Prostate gland (tissue), 2 donors: ENCODE measurements around the gene IRF4. TPM values are rescaled to one million over a fixed set of nuclear protein-coding genes. Genes with fewer than 3 reads are reported as not detected.

Source experiments
- DNase-seq: peaks from one replicate; pipeline ENCODE4 v3.0.0-alpha.2; 2019; ENCODE audit warnings: low spot score
- H3K27ac ChIP-seq, 2 donors: fragments of 200-600 bp; sonication (generic); 2 replicates each; pipeline ENCODE4 v1.5.1; 2017 to 2019
- H3K27me3 ChIP-seq: fragments of 200-600 bp; sonication (generic); replicated peaks from 2 replicates; pipeline ENCODE4 v1.5.1; 2019; ENCODE audit not compliant: insufficient read depth
- H3K36me3 ChIP-seq, 2 donors: fragments of 200-600 bp; sonication (generic); 1 replicate in 1 of 2; 2 replicates in 1 of 2; pipeline versions ENCODE4 v1.5.1 to v1.8.1; 2017 to 2019
- H3K4me1 ChIP-seq: fragments of 200-600 bp; sonication (generic); replicated peaks from 2 replicates; pipeline ENCODE4 v1.5.1; 2019
- H3K4me3 ChIP-seq, 2 donors: fragments of 200-600 bp; sonication (generic); 2 replicates each; pipeline ENCODE4 v1.5.1; 2017 to 2019
- H3K9me3 ChIP-seq: fragments of 200-600 bp; sonication (generic); 2 replicates; pipeline ENCODE4 v1.5.1; 2017
- CTCF ChIP-seq, 4 experiments: fragments of 200-600 bp in 2 of 4; fragments of 450-650 bp in 2 of 4; sonication (generic) in 2 of 4; IDR thresholded peaks; 1 replicate in 3 of 4; 2 replicates in 1 of 4; pipeline ENCODE4 v1.5.1; 2016 to 2019; ENCODE audit warnings: antibody characterized with exemption in 4 of 4, mild to moderate bottlenecking in 2 of 4, moderate library complexity in 2 of 4
- POLR2A ChIP-seq: fragments of 450-650 bp; IDR thresholded peaks from one replicate; pipeline ENCODE4 v1.6.1; 2016; ENCODE audit warnings: antibody characterized with exemption, mild to moderate bottlenecking
- POLR2AphosphoS5 ChIP-seq: sonication (generic); formaldehyde crosslinking; IDR thresholded peaks from one replicate; pipeline ENCODE4 v1.6.1; 2017; ENCODE audit warnings: antibody characterized with exemption
- WGBS: methylation state at CpG from one replicate; pipeline ENCODE4 v1.1.5; 2018; 5-methylcytosine and 5-hydroxymethylcytosine counted together
- intact Hi-C: fragments of 100-400 bp; cut with DNase I; formaldehyde crosslinking; loops from one replicate; pipeline ENCODE4 v1.14.2; 2022
- total RNA-seq, 2 donors: library from RNA; depleted of rRNA; stranded (reverse); fragments of >200 nt; gene quantifications; one replicate each; pipeline ENCODE4 v1.1.0, GENCODE V29; 2016

Gene IRF4
- total RNA-seq, 2 donors from 2014 or later: 0.77 to 1.6 TPM

- no peak for TF ChIP-seq POLR2A
- TF ChIP-seq CTCF (IDR thresholded peaks at IDR 0.05): no peak
- no peak for TF ChIP-seq POLR2AphosphoS5
- H3K27me3 ChIP-seq: no peaks in the 10 kb centered on the region
- no peak overlapping the region for H3K27ac ChIP-seq
- no peak overlapping the region for H3K4me3 ChIP-seq
- no peaks in the 10 kb centered on the region for H3K4me1 ChIP-seq
- no peaks in the 10 kb centered on the region for H3K36me3 ChIP-seq
- H3K9me3 ChIP-seq: no peaks in the 10 kb centered on the region
- WGBS: 82% methylated on average over 5 of the region's 5 CpGs
- intact Hi-C loops: no loop called here
- no peak for DNase-seq
Observed at GRCh38 chr6:362924-363249, 28.7 kb upstream of the IRF4 start.

GRCh38 chr6:363291-363690, 28.3 kb upstream of the IRF4 start:
- H3K4me3 ChIP-seq: no peak overlapping the region
- H3K27me3 ChIP-seq: no peaks in the 10 kb centered on the region
- no peak overlapping the region for H3K27ac ChIP-seq
- TF ChIP-seq POLR2A (no peak), CTCF (IDR thresholded peaks at IDR 0.05) (no peak), POLR2AphosphoS5 (no peak)
- no peak for DNase-seq
- no peaks in the 10 kb centered on the region for H3K36me3 ChIP-seq
- WGBS: 90% methylated on average over 12 of the region's 12 CpGs
- no peaks in the 10 kb centered on the region for H3K9me3 ChIP-seq
- intact Hi-C loops: no loop called here
- no peaks in the 10 kb centered on the region for H3K4me1 ChIP-seq

- H3K4me1 ChIP-seq: no peaks in the 10 kb centered on the region
- intact Hi-C loops: no loop called here
- 91% methylated on average over 13 of the region's 13 CpGs for WGBS
Observed at GRCh38 chr6:363909-364308, 27.6 kb upstream of the IRF4 start.

GRCh38 chr6:364609-365540, 26.7 kb upstream of the IRF4 start:
- H3K27ac ChIP-seq: no peak overlapping the region
- no peak for TF ChIP-seq CTCF (IDR thresholded peaks at IDR 0.05)
- no peak for TF ChIP-seq POLR2AphosphoS5
- no peak for TF ChIP-seq POLR2A

More at GRCh38 chr6:363909-364308, 27.6 kb upstream of the IRF4 start:
- TF ChIP-seq POLR2A (no peak), POLR2AphosphoS5 (no peak)
- H3K36me3 ChIP-seq: no peaks in the 10 kb centered on the region
- H3K27ac ChIP-seq: no peak overlapping the region
- H3K4me3 ChIP-seq: no peak overlapping the region
- H3K9me3 ChIP-seq: no peaks in the 10 kb centered on the region
- DNase-seq: no peak
- no peaks in the 10 kb centered on the region for H3K27me3 ChIP-seq

GRCh38 chr6:365835-366234, 25.7 kb upstream of the IRF4 start:
- Histone ChIP-seq H3K4me3 (no peak overlapping the region), H3K27me3 (peaks cover 7% of the 10 kb centered on the region), H3K36me3 (no peaks in the 10 kb centered on the region), H3K4me1 (no peaks in the 10 kb centered on the region), H3K9me3 (no peaks in the 10 kb centered on the region), H3K27ac (no peak overlapping the region)
- TF ChIP-seq CTCF (IDR thresholded peaks at IDR 0.05): no peak
- no peak for TF ChIP-seq POLR2A
- TF ChIP-seq POLR2AphosphoS5: no peak
- no peak for DNase-seq
- 70% methylated on average over 6 of the region's 6 CpGs for WGBS
- intact Hi-C loops: no loop called here

More at GRCh38 chr6:364609-365540, 26.7 kb upstream of the IRF4 start:
- Histone ChIP-seq H3K27me3 (peaks cover 3% of the 10 kb centered on the region), H3K9me3 (no peaks in the 10 kb centered on the region), H3K4me1 (no peaks in the 10 kb centered on the region), H3K36me3 (no peaks in the 10 kb centered on the region), H3K4me3 (no peak overlapping the region)
- intact Hi-C loops: no loop called here
- no peak for DNase-seq
- WGBS: 75% methylated on average over 11 of the region's 11 CpGs
